GM18873 (cell line): ENCODE results near the gene PRKCQ.
"Not testable (repeated sequence)": the region's sequence is repeated elsewhere in the genome, so short reads cannot be mapped to it uniquely, and the experiment has no call there.

ENCODE experiments used
- ATAC-seq: cut with Tn5 transposase; IDR thresholded peaks from one replicate; pipeline ENCODE4 v1.9.1; 2021; ENCODE audit warnings: mild to moderate bottlenecking, moderate library complexity, moderate number of reproducible peaks; ENCODE audit not compliant: unreplicated experiment, low FRiP score

PRKCQ gene

DNA sequence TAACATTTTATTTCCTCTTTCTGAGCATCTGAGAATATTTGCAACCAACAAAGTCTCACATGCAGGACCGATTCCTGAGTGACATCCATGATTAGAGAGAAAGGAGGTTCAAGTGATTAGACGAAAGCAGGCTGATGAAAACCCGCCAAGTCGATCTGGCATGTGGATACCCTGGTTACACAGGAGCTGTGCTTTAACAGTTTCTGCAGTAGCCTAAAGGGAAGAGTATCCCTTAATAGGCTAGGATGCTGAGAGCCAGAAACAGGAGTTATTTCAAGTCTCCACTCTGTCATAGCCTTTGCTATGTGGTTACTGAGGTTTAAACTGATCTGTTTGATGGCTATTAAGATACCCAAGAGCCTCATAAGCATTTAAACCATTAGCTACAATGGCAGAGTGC, 82.5 kb downstream of the PRKCQ start:
- ATAC-seq, result no peak

DNA sequence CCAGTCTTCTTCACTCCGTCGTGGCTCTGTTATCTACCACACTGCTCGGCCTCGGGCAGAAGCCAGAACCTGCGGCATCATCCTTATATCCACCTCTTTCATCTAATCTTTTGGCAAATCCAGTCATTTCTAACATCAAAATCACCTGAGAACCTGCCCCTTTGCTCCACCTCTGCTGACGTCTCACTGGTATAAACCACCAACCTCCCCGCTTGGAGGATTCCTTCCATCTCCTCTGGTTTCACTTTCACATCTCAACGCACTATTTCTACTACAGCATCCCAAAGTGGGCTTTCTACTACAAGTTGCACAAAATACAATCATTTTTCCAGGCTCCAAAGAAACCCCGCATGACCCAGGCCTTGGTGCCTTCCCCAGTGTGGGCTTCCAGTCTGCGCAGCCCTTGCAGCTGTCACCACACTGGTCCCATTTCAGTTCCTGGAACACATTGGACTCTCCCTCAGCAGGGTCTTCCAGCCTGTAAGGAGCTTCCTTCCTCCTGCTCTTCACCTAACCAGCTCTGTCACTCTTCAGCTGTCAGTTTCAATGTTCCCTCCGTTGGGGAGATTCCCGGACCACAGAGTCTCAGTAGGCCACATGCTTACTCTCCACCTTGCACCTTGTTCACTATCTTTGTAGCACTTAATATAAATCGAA, 85.0 kb downstream of the PRKCQ start:
- ATAC-seq, result no peak

DNA sequence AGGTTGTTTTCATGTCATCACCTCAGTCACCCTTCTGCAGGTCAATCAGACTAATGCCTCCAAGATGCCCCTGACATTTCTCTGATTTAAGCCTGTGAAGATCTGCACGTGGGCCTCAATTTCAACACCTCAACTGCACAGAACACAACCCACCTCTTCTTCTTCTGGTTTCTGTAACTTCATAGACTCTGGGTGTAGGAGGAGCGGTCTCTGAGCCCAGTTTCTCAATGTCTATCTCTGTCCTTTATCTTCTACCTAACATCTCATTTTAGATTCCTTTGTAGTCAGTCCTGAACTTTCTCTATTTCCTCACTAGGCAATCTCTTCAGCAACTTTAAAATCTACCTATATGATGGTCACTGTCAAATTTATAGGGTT, 85.6 kb downstream of the PRKCQ start:
- no peak for ATAC-seq

DNA sequence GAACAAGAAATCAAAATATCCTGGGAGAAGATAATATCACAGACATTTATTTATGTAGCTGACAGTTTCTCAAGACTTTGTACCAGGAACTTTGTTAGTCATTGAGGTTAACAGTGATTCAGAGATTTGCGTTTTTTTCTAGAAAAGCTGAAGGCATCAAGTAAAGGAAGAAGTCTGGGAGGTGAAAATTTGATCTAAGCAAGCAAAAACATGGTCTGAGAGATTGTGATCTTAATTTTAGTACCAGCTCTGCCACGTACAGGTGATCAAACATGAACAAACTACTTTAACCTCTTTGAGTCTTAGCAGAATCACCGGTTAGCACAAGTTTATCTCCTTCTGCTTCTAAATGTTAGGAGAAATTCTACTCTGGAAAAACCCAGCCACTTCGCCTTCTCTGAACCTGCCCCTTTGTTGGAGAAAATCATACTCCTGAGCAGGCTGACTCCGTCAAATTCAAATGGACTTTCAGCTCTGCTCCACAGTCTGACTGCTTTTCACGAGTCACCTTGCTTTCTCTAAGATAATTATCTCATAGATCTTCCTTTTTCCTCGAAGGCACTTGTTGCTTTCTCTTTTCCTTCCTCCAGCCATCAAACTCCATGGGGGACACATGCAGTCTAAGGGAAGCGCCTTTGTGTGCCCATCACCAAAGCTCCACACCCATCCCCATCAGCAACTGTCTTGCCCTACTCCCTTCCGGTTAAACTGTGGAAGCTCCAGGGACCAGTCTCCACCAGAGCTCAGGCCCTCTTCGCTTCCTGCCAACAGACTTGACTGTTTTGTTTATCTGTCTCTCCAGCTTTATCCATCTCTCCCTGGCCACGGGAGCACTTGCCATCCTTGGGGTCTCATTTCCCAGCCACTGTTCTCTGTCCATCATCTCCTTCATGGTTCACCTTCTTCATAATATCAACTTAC, 86.3 kb downstream of the PRKCQ start:
- no peak for ATAC-seq

DNA sequence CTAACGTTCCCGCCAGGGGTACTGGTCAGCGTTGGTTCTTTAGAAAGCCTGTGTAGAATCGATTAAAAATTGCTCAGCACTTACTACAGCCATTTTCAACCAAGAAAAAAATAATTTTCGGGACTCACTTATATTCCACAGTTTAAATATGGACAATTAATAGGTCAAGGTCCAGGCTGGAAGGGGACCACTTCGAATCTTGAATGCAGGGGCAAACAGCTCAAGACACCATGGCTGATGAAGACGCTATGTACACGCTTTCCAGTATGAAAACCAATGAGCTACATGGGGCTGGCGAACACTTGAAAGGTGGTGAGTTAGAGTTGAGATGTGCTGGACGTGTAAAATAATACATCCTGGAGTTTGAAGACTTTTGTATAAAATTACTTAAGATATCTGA, 87.2 kb downstream of the PRKCQ start:
- ATAC-seq, result no peak

DNA sequence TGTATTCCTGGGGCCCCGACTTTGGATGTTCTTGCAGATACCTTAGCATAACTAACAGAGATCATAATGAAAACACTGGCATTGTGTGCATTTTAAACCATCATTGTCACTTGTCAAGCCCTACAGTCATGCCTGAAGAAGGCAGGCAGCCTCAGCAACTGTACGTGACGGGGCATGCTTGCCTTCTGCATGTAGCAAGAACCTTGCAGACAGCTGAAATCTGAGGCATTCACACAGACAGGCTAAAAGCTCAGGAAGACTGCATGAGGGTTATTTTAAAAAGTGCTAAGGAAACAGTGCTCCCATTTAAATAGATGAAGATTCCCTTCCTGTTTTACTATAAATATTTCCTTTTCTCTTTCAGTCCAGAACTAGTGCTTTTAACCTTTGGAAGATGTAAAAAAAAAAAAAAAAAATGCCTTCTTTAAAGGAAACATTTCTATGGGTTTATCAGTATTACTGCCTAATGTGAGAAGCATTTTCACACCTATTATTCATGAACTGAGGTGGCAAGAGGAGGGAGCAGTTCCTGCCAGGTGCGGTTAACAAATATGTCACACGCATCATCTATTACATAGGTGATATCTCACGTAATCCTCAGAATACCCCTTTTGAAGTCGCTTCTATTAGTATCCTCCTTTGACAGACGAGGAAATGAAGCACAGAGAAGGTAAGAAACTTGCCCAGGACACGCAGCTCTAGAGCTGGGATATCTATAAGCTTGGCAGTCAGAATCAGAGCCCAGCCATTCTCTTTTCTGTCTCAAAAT, 88.1 kb downstream of the PRKCQ start:
- no peak for ATAC-seq

DNA sequence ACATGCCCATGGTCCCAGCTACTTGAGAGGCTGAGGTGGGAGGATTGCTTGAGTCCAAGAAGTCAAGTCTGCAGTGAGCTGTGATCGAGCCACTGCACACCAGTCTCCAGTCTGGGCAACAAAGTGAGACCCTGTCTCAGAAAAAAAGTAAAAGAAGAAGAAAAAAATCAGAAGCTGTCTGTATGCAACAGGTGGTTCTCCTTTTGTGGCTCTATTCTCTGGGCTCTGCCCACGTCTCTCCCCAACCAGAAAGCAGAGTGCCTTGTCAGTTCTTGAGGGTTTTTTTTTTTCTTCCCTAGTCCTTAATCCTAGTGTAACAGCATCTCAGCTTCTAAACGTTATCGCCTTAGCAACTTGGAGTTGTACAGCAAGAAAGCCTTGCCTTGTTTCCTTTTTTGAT, 89.5 kb downstream of the PRKCQ start:
- ATAC-seq, result no peak

DNA sequence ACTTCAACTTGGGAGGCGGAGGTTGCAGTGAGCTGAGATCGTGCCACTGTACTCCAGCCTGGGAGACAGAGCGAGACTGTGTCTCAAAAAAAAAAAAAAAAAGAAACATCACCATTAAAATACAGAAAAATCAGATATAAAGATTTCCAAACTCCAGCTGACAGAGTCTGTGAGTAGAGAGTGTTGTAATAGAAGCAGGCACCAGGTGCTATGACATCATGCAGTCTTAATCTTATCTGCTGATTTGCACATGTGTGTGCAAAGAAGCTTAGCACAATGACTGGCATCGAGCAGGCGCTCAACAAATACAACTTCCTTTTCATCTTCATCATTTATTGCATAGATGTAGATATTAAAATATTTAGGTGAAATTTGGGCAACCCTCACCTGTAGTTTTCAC, 92.2 kb downstream of the PRKCQ start:
- no peak for ATAC-seq

DNA sequence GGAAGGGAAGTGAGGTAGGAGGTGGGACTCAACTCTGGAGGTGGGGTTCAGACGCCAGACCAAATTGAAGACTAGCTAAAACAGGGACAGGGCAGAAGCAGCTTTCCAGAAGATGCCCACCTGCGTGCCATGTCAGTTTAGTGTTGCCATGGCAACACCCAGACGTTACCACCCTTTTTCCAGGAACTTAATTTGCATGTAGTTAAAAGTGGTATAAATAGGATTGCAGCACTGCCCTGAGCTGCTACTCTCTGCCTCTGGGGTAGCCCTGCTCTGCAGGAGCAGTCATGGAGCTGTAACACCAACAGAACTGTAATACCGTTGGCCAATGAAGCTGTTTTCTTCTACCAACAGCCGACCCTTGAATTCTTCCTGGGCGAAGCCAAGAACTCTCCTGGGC, 93.8 kb downstream of the PRKCQ start:
- no peak for ATAC-seq

DNA sequence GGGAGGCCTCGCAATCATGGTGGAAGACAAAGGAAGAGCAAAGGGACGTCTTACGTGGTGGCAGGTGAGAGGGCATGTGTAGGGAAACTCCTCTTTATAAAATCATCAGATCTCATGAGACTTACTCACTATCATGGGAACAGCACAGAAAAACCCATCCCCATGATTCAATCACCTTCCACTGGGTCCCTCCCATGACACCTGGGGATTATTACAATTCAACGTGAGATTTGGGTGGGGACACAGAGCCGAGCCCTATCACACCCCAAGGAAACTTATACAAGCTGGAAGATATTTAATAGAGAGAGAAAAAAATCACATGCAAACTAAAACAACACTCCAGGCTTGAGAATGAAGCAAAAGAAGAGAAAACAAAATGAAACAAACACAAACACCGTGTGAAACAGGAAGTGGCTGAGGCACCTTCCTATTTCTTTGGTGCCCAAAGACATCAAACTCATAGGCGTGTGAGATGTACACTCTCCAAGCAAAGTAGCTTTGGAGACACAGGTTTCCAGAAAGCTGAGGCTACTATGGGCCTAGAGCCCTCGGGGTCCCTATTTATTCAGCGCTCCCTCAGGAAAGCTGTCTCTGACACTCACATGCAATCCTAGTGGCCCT, 97.2 kb downstream of the PRKCQ start:
- no peak for ATAC-seq

DNA sequence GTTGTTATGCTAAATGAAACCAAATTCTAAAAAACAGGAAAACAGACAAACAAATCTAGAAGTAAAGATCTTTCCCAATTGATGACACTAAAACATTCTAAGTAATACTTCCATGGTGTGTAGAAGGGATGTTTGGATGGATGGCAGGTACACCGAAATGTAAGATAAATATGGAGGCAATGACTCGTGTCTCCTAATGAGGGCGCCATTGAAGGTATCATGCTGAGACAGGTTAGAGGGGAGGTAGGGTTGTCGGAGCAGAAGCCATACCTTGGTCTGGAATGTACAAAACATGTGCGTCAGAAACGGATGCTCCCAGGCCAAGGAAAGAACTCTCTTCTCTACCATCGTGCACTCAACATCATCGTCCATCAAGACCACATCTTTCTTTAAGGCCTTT, 101.4 kb downstream of the PRKCQ start:
- ATAC-seq, result no peak

DNA sequence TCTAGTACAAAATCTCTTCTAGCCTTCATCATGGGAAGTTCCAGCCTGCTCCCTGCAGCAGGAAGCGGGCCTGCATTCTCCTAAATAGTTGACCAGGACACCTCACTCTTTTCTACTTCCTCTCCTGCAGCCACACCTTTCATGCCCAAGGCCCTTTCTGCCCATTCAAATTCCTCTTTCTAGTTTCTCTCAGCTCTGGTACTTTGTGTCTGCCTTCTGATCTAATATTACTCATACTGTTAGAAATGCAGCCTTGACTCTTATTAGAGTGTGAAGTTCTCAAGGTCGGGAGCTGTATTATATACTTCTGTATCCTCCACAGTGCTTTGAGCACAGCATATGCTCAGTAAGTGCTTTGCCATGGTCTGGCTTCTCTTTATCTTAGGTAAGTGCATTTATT, 103.1 kb downstream of the PRKCQ start:
- no peak for ATAC-seq

DNA sequence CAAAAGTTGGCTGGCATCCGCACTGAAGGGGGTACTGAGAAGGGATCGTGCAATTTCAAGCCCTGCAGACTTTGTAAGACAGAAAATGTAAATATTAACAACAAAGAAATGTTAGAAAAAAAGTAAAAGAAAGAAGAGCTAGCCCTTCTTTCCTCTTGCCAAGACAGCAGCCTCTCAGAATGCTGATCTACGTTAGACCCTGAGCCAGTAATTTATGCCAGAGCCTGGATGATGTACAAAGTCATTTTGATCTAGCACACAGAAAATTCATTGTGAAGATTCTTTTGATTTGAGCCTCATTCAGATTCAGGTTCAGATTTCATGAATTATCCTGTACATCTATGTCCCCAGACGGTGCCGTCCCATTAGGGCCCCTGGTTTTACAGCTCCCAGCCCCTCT, 105.2 kb downstream of the PRKCQ start:
- ATAC-seq, result no peak

DNA sequence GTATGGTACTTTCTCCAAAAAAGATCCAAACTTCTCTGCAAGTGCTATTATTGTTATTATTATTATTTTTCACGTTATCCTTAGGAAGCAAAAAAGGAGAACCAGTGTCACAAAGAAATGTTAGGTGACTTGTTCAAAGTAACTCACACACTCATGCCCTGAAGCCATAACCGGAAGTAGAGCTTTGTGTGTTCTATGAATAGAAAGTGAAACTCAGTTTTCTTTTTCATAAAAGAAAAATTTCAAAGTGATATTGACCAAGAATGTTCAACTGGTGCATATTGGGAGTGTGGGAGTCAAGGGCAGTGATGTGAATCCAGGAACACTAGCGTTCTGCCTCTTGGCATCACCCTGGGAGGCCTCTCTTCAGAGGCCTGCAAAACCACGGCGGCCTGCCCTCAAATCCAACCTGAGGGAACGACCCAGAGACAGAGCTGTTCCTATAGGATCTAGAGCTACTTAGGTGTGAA, 106.1 kb downstream of the PRKCQ start:
- ATAC-seq, result no peak

DNA sequence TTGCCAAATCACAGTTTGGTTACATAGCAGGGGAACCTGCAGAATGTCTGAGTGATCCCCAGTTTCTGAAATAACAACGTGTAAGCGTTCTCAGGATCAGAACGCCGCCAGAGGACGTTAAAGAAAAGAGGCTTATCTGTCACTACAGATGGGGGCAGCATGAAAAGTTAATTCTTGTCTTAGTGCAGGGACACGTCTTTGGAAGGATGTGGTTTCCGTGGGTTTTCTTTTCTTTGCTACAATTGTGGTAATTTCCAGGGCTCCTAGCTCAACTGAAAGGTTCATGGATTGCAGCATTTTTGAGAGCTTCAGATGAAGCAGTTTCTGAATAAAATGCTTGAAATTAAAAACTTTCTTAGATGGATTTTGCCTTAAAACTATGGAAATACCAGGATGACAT, 106.6 kb downstream of the PRKCQ start:
- ATAC-seq, result no peak

DNA sequence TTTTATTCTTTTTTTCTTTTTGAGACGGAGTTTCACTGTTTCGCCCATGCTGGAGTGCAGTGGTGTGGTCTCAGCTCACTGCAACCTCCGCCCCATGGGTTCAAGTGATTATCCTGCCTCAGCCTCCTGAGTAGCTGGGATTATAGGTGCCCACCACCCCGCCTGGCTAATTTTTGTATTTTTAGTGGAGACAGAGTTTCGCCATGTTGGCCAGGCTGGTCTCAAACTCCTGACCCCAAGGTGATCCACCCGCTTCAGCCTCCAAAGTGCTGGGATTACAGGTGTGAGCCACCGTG, 107.4 kb downstream of the PRKCQ start:
- ATAC-seq, result not testable (repeated sequence)

DNA sequence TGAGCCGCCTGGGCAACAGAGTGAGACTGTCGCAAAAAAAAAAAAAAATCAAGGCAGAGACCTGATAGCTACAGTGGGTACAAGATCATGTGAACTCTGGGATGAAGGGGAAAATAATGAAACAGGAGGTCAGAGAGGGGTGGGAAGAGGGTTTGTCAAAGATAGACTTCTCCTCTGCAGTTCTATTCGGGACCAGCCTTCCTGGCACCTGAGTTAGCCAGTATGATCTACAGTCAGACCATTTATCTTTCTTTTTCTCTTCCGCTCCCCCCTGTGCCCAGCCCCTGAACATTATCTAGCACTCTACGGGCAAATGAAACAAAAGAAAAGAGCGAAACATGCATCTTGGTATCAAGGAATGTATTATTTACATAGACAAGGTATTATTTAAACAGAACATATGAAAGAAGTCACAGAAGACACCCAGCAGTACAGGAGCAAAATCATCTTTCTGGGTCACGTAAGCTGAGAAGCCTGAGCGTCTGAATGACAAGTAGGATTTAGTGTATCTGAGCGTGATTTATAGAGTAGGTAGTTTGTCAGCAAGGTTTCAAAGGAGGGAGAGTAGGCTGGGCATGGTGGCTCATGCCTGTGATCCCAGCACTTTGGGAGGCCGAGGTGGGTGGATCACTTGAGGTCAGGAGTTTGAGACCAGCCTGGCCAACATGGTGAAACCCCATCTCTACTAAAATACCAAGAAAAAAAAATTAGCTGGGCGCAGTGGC, 109.0 kb downstream of the PRKCQ start:
- ATAC-seq, result no peak

DNA sequence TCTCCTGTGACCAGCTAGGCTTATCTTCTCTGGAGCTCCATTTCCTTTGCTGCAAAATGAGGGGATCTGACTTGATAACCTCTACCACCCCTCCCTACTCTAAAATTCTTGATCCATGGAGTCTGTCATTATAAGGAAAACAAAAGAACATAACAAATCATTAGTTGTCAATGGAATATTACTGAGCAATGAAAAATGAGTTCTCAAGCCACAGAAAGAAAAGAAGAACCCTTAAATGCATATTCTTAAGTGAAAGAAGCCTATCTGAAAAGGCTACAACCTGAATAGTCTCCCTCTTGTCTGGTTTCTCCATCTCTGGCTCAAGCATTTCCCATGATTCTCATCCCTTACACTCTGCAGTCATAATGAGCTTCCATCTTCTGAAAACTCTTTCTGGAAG, 110.4 kb downstream of the PRKCQ start:
- no peak for ATAC-seq

DNA sequence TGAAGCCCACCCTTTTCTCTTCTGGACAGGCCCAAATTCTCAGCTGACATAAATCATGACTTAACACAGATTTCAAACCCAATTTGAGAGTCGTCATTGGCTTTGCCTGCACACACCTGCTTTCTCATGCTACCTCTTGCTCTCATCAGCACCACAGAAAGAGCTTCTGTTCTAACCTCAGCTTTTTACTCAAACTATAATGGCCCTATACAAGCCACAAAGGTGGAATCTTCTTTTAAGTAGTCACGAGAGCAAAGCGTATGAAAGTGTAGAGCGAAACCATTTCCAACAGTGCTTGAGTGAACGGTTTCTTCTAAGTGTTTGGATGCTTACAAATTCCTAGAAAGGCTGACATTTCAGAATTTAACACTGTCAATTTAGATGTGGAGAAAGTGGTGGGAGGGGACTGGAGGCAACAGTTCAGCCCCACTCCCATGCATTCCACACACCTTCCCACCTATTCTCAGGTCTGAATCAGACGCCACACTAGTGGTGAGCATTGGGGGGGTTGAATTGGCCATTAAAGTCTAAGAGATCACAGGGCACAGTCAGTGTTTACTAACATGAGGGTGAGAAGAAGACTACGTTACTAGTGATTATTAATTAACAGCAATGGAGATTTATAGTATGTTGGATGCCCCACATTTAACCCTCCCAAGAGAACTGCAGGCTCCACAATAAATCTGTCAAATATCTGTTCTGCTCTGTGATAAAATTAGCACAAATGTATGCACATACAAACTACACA, 114.0 kb downstream of the PRKCQ start:
- ATAC-seq, result no peak

DNA sequence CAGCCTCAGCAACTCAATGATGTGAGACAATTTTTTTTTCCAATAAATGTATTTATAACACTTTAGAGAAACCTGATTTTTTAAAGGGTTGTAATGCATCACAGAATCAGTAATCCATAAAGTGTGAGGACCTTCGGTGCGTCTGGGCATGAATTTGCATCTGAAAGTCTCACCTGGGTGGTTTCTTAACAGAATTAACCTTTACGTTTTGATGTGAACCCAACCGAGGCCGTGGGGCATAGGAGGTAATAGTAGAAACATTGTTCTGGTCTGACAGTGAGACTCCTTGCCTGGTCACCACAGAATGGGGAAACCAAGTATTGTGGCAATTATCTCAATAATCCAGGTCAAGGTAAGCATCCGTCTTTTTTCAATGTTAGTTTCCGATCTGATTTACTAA, 114.6 kb downstream of the PRKCQ start:
- ATAC-seq, result no peak
